SK-N-MC (cell line): ENCODE data around the gene CARD6.

Source experiments
- EZH2 ChIP-seq: fragments of 200-600 bp; sonication (generic); IDR thresholded peaks from one replicate; pipeline ENCODE4 v1.6.1; 2017; ENCODE audit warnings: antibody characterized with exemption
- FOXP2 ChIP-seq: optimal IDR thresholded peaks from 2 replicates; pipeline ENCODE3; 2011; ENCODE audit warnings: mild to moderate bottlenecking, moderate library complexity; ENCODE audit not compliant: insufficient read depth; ENCODE audit errors: extremely low read length, control extremely low read depth
- POLR2AphosphoS5 ChIP-seq: IDR thresholded peaks from 2 replicates; pipeline ENCODE4 v1.6.1; 2012; ENCODE audit warnings: mild to moderate bottlenecking, low read depth, low read length, borderline replicate concordance

- TF ChIP-seq POLR2AphosphoS5, result 0 out of 2 replicates have a peak, but pooled peaks have one; percentile 8
- no peak for TF ChIP-seq EZH2
- no peak for TF ChIP-seq FOXP2
These were observed 13.0 kb upstream of the CARD6 start for GRCh38 chr5:40828021-40828631.
